Kidney (tissue), 14 donors: ENCODE data around the gene SLC7A6OS. TPM values are rescaled to one million over a fixed set of nuclear protein-coding genes. Genes with fewer than 3 reads are reported as not detected.

Source experiments
- DNase-seq, 5 donors: peaks; one replicate each; pipeline ENCODE4 v3.0.0-alpha.2; 2013 to 2020
- FAIRE-seq: peaks from 2 replicates; lab custom pipeline; 2012; peaks lifted over from hg19 to GRCh38; lab: Jason Lieb, UNC
- H3K27ac ChIP-seq, 2 donors: one replicate each; pipeline ENCODE4 v1.7.0; 2013; ENCODE audit warnings: low read depth in 2 of 2, low read length in 2 of 2, inconsistent platforms in 1 of 2
- H3K27me3 ChIP-seq: one replicate; pipeline ENCODE4 v1.7.1; 2013; ENCODE audit warnings: low read length, inconsistent platforms; ENCODE audit not compliant: control insufficient read depth, insufficient read depth
- H3K36me3 ChIP-seq, 3 donors: one replicate each; pipeline versions ENCODE4 v1.7.0 to v1.7.1; 2013; ENCODE audit warnings: low read length in 3 of 3, control low read depth in 1 of 3, inconsistent platforms in 1 of 3; ENCODE audit not compliant: insufficient read depth in 3 of 3, control insufficient read depth in 2 of 3
- H3K4me1 ChIP-seq, 3 donors: one replicate each; pipeline versions ENCODE4 v1.7.0 to v1.7.1; 2013; ENCODE audit warnings: low read length in 3 of 3, inconsistent platforms in 1 of 3, low read depth in 1 of 3; ENCODE audit not compliant: control insufficient read depth in 2 of 3, insufficient read depth in 2 of 3
- H3K4me3 ChIP-seq, 3 donors: one replicate each; pipeline versions ENCODE4 v1.7.0 to v1.8.1; 2013; ENCODE audit warnings: low read length in 3 of 3, control low read depth in 1 of 3, inconsistent platforms in 1 of 3
- H3K9ac ChIP-seq, 3 donors: one replicate each; pipeline versions ENCODE4 v1.7.0 to v1.7.1; 2013; ENCODE audit warnings: low read length in 3 of 3, control low read depth in 1 of 3, inconsistent platforms in 1 of 3
- H3K9me3 ChIP-seq, 3 donors: one replicate each; pipeline versions ENCODE4 v1.7.0 to v1.7.1; 2013; ENCODE audit warnings: low read length in 3 of 3, control low read depth in 1 of 3, inconsistent platforms in 1 of 3; ENCODE audit not compliant: control insufficient read depth in 2 of 3, insufficient read depth in 1 of 3
- CTCF ChIP-seq: IDR thresholded peaks from 3 replicates; pipeline ENCODE4 v1.5.1; 2012; ENCODE audit warnings: mild to moderate bottlenecking, moderate library complexity, borderline replicate concordance; ENCODE audit not compliant: insufficient read depth; ENCODE audit errors: extremely low read depth
- intact Hi-C: fragments of 100-400 bp; cut with DNase I; formaldehyde crosslinking; loops from one replicate; pipeline ENCODE4 v1.11.1; 2022
- polyA plus RNA-seq: library from polyadenylated mRNA; stranded (reverse); fragments of 350-450 nt; fragmentation: Illumina TruSeq; extraction: RNeasy Lipid Tissue Mini Kit (QIAGEN cat#74804); gene quantifications from one replicate; pipeline ENCODE4 v1.2.3, GENCODE V29; 2014; ENCODE audit warnings: low read depth, low replicate concordance; ENCODE audit not compliant: insufficient read depth
- total RNA-seq: library from RNA; stranded (reverse); fragmentation: NEBNext Ultra II Directional; extraction: Animal tissue kit (Norgen Biotek cat#: 25700); gene quantifications from one replicate; pipeline ENCODE4 v1.2.1, GENCODE V29; 2021
- donor health status: control.
- donor health status: control.
- donor health status: control.
- donor health status: control.
- donor health status: control.
- donor health status: DM: yes; HTN: yes; CAD: no.
- donor health status: Normal renal cell carcinoma (clear cell type).

Gene SLC7A6OS
- total and polyA plus RNA-seq, 2 donors from 2014 or later = 9.2 to 20.3 TPM

GRCh38 chr16:68299571-68300453 lies 10.9 kb downstream of the SLC7A6OS start:
- no peak for TF ChIP-seq CTCF
- DNase-seq = no peak
- FAIRE-seq = no peak
- intact Hi-C loops = no loop called here
- peaks cover 4 to 61% (median 50%) of the 10 kb centered on the region in 3 donors for H3K36me3 ChIP-seq
- no peaks in the 10 kb centered on the region for H3K9me3 ChIP-seq
- H3K4me3 ChIP-seq = no peak overlapping the region
- peaks cover 0 to 9% (median 9%) of the 10 kb centered on the region in 3 donors for H3K4me1 ChIP-seq
- H3K27me3 ChIP-seq = no peaks in the 10 kb centered on the region
- no peak overlapping the region for H3K27ac ChIP-seq
- no peak overlapping the region for H3K9ac ChIP-seq

GRCh38 chr16:68298907-68299561 lies 11.7 kb downstream of the SLC7A6OS start:
- H3K9me3 ChIP-seq = no peaks in the 10 kb centered on the region
- no peak for TF ChIP-seq CTCF
- H3K27ac ChIP-seq = peak overlapping the region in 1 of 2 donors; percentile 3
- no peaks in the 10 kb centered on the region for H3K27me3 ChIP-seq
- H3K36me3 ChIP-seq = peaks cover 4 to 59% (median 53%) of the 10 kb centered on the region in 3 donors
- DNase-seq (no peak), FAIRE-seq (no peak)
- no peak overlapping the region for H3K9ac ChIP-seq
- no peak overlapping the region for H3K4me3 ChIP-seq
- H3K4me1 ChIP-seq = peaks cover 0 to 9% (median 9%) of the 10 kb centered on the region in 3 donors
- intact Hi-C loops = no loop called here

- Histone ChIP-seq H3K27ac (no peak overlapping the region), H3K4me1 (peaks cover 0 to 9% (median 9%) of the 10 kb centered on the region in 3 donors), H3K27me3 (no peaks in the 10 kb centered on the region), H3K4me3 (no peak overlapping the region), H3K36me3 (peaks cover 4 to 57% (median 52%) of the 10 kb centered on the region in 3 donors), H3K9ac (no peak overlapping the region), H3K9me3 (no peaks in the 10 kb centered on the region)
- FAIRE-seq (no peak), DNase-seq (no peak)
- intact Hi-C loops = no loop called here
- TF ChIP-seq CTCF = no peak
These were observed 12.4 kb downstream of the SLC7A6OS start for GRCh38 chr16:68298312-68298711.
